GM12878 (cell line): ENCODE measurements around the gene KCNS1.

Experiments used
- SIN3A ChIP-seq: IDR thresholded peaks from 2 replicates; pipeline ENCODE4 v1.6.1; 2012; ENCODE audit warnings: low read depth, low read length, improper control_type of control experiment
- TF ChIP-seq, protein P1 (sequence below), 3 experiments: IDR thresholded peaks in 2 of 3; conservative IDR thresholded peaks in 1 of 3; 2 replicates each; pipeline ENCODE4 v1.5.1; 2011; ENCODE audit warnings: low read depth in 3 of 3, low read length in 3 of 3, mild to moderate bottlenecking in 3 of 3, control low read depth in 2 of 3, moderate library complexity in 2 of 3, inconsistent platforms in 1 of 3, mixed read lengths in 1 of 3; ENCODE audit not compliant: control insufficient read depth in 2 of 3, insufficient read depth in 1 of 3; ENCODE audit errors: extremely low read depth in 1 of 3
- TF ChIP-seq, protein P2 (sequence below): fragments of 450-650 bp; IDR thresholded peaks from 2 replicates; pipeline ENCODE4 v1.6.1; 2017; ENCODE audit warnings: mild to moderate bottlenecking

GRCh38 chr20:45098103-45098773 is 2.7 kb downstream of the KCNS1 start:
- TF ChIP-seq, protein P1, sequence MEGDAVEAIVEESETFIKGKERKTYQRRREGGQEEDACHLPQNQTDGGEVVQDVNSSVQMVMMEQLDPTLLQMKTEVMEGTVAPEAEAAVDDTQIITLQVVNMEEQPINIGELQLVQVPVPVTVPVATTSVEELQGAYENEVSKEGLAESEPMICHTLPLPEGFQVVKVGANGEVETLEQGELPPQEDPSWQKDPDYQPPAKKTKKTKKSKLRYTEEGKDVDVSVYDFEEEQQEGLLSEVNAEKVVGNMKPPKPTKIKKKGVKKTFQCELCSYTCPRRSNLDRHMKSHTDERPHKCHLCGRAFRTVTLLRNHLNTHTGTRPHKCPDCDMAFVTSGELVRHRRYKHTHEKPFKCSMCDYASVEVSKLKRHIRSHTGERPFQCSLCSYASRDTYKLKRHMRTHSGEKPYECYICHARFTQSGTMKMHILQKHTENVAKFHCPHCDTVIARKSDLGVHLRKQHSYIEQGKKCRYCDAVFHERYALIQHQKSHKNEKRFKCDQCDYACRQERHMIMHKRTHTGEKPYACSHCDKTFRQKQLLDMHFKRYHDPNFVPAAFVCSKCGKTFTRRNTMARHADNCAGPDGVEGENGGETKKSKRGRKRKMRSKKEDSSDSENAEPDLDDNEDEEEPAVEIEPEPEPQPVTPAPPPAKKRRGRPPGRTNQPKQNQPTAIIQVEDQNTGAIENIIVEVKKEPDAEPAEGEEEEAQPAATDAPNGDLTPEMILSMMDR (IDR thresholded peaks at IDR 0.05 in 2 of 3, conservative IDR thresholded peaks at IDR 0.05 in 1 of 3; ENCODE audit: control insufficient read depth in 2 of 3, extremely low read depth in 1 of 3, insufficient read depth in 1 of 3, low read depth in 3 of 3, low read length in 3 of 3): 0 out of 6 replicates have a peak, but pooled peaks of 2 of the 3 experiments have one; percentile 1 to 8
- TF ChIP-seq, protein P2, sequence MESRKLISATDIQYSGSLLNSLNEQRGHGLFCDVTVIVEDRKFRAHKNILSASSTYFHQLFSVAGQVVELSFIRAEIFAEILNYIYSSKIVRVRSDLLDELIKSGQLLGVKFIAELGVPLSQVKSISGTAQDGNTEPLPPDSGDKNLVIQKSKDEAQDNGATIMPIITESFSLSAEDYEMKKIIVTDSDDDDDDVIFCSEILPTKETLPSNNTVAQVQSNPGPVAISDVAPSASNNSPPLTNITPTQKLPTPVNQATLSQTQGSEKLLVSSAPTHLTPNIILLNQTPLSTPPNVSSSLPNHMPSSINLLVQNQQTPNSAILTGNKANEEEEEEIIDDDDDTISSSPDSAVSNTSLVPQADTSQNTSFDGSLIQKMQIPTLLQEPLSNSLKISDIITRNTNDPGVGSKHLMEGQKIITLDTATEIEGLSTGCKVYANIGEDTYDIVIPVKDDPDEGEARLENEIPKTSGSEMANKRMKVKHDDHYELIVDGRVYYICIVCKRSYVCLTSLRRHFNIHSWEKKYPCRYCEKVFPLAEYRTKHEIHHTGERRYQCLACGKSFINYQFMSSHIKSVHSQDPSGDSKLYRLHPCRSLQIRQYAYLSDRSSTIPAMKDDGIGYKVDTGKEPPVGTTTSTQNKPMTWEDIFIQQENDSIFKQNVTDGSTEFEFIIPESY: no peak
- TF ChIP-seq SIN3A: no peak
